GM18505 (cell line): Measurements from ENCODE around the gene IFITM1.
"Not testable (repeated sequence)": the region's sequence is repeated elsewhere in the genome, so short reads cannot be mapped to it uniquely, and the experiment has no call there.

ENCODE experiments used
- ATAC-seq: cut with Tn5 transposase; IDR thresholded peaks from one replicate; pipeline ENCODE4 v1.9.1; 2021; ENCODE audit not compliant: unreplicated experiment
- POLR2A ChIP-seq: IDR thresholded peaks from 4 replicates; pipeline ENCODE4 v1.6.1; 2011; ENCODE audit warnings: borderline replicate concordance; ENCODE audit not compliant: insufficient read depth, insufficient read length; ENCODE audit errors: extremely low read depth

The IFITM1 gene

GRCh38 chr11:358129-358800 is 44.4 kb downstream of the IFITM1 start:
- no peak for TF ChIP-seq POLR2A
- ATAC-seq: no peak

- ATAC-seq: no peak
- TF ChIP-seq POLR2A: no peak
These were observed 45.4 kb downstream of the IFITM1 start for GRCh38 chr11:359181-359714.

GRCh38 chr11:360326-361280 is 46.8 kb downstream of the IFITM1 start:
- no peak for TF ChIP-seq POLR2A

GRCh38 chr11:362642-363442 is 49.0 kb downstream of the IFITM1 start:
- TF ChIP-seq POLR2A: no peak
- ATAC-seq: no peak

More at GRCh38 chr11:360326-361280, 46.8 kb downstream of the IFITM1 start:
- no peak for ATAC-seq

GRCh38 chr11:363443-363805 is 49.6 kb downstream of the IFITM1 start:
- ATAC-seq: not testable (repeated sequence)

- ATAC-seq: no peak
- TF ChIP-seq POLR2A: no peak
These were observed 50.3 kb downstream of the IFITM1 start for GRCh38 chr11:363948-364761.
